H54 (cell line): ENCODE measurements around the gene NAALADL2.
"Not testable (repeated sequence)": the region's sequence is repeated elsewhere in the genome, so short reads cannot be mapped to it uniquely, and the experiment has no call there.

Experiments
- DNase-seq: peaks from one replicate; pipeline ENCODE4 v3.0.0; 2011; ENCODE audit warnings: low spot score, mixed read lengths; ENCODE audit not compliant: insufficient read length
- FAIRE-seq: peaks from 3 replicates; lab custom pipeline; 2011; peaks lifted over from hg19 to GRCh38; lab: Jason Lieb, UNC
- POLR2A ChIP-seq: IDR thresholded peaks from 2 replicates; pipeline ENCODE4 v1.6.1; 2011; ENCODE audit warnings: low read depth, mild to moderate bottlenecking, low read length

Gene NAALADL2

GRCh38 chr3:175763948-175764347 is 904.8 kb downstream of the NAALADL2 start:
- TF ChIP-seq POLR2A: no peak
- DNase-seq (no peak), FAIRE-seq (no peak)

GRCh38 chr3:175764722-175765121 is 905.6 kb downstream of the NAALADL2 start:
- no peak for TF ChIP-seq POLR2A
- no peak for FAIRE-seq
- no peak for DNase-seq

- FAIRE-seq (no peak), DNase-seq (no peak)
- no peak for TF ChIP-seq POLR2A
Observed at GRCh38 chr3:175770426-175770825, 911.3 kb downstream of the NAALADL2 start.

GRCh38 chr3:175777495-175777894 is 918.4 kb downstream of the NAALADL2 start:
- DNase-seq: no peak
- no peak for TF ChIP-seq POLR2A
- FAIRE-seq: no peak

- no peak for TF ChIP-seq POLR2A
- DNase-seq (no peak), FAIRE-seq (no peak)
Observed at GRCh38 chr3:175777965-175778364, 918.8 kb downstream of the NAALADL2 start.

GRCh38 chr3:175778994-175779393 is 919.9 kb downstream of the NAALADL2 start:
- no peak for TF ChIP-seq POLR2A
- FAIRE-seq (no peak), DNase-seq (no peak)

GRCh38 chr3:175787109-175787508 is 928.0 kb downstream of the NAALADL2 start:
- DNase-seq, FAIRE-seq: not testable (repeated sequence)

GRCh38 chr3:175792245-175792644 is 933.1 kb downstream of the NAALADL2 start:
- FAIRE-seq: no peak
- TF ChIP-seq POLR2A: no peak
- DNase-seq: no peak

GRCh38 chr3:175798326-175798725 is 939.2 kb downstream of the NAALADL2 start:
- FAIRE-seq (no peak), DNase-seq (no peak)
- TF ChIP-seq POLR2A: no peak

GRCh38 chr3:175805825-175806224 is 946.7 kb downstream of the NAALADL2 start:
- TF ChIP-seq POLR2A: no peak
- FAIRE-seq (no peak), DNase-seq (no peak)

- FAIRE-seq: no peak
- no peak for TF ChIP-seq POLR2A
- DNase-seq: no peak
Observed at GRCh38 chr3:175807175-175807574, 948.0 kb downstream of the NAALADL2 start.

GRCh38 chr3:175818811-175819464 is 959.8 kb downstream of the NAALADL2 start:
- DNase-seq (no peak), FAIRE-seq (no peak)
- no peak for TF ChIP-seq POLR2A

- not testable (repeated sequence) for FAIRE-seq, DNase-seq
Observed at GRCh38 chr3:175822766-175823491, 963.8 kb downstream of the NAALADL2 start.

- not testable (repeated sequence) for FAIRE-seq, DNase-seq
Observed at GRCh38 chr3:175825016-175825580, 966.0 kb downstream of the NAALADL2 start.

- TF ChIP-seq POLR2A: no peak
- no peak for FAIRE-seq
Observed at GRCh38 chr3:175826759-175827158, 967.6 kb downstream of the NAALADL2 start.

GRCh38 chr3:175829809-175830208 is 970.7 kb downstream of the NAALADL2 start:
- not testable (repeated sequence) for DNase-seq, FAIRE-seq

More at GRCh38 chr3:175826759-175827158, 967.6 kb downstream of the NAALADL2 start:
- no peak for DNase-seq

- not testable (repeated sequence) for FAIRE-seq, DNase-seq
Observed at GRCh38 chr3:175835763-175836162, 976.6 kb downstream of the NAALADL2 start.
